ENCODE measurements around the gene TBCD. TPM values are rescaled to one million over a fixed set of nuclear protein-coding genes. Genes with fewer than 3 reads are reported as not detected.

The TBCD gene
- total and polyA plus RNA-seq, 9 of the 15 experiments (the other 6 are each of a cell fraction or from before 2014, with no cell fraction given): 8.9 to 98.5 (median 28.0) TPM

- Histone ChIP-seq H3K79me2 (ENCODE audit: control insufficient read depth, insufficient read depth, low read length) (no peaks in the 10 kb centered on the region), H3K9me3 (replicated peaks; ENCODE audit: control insufficient read depth, insufficient read depth, low read depth, low read length) (0 out of 2 replicates have a peak, but pooled peaks cover 3% of the 10 kb centered on the region), H3K9me1 (ENCODE audit: control insufficient read depth, insufficient read depth, low read length) (no peaks in the 10 kb centered on the region), H3K9ac (ENCODE audit: insufficient read depth in 1 of 2, low read depth in 2 of 2, low read length in 2 of 2) (no peak overlapping the region), H4K20me1 (replicated peaks; ENCODE audit: control insufficient read depth, insufficient read depth, low read length) (no peaks in the 10 kb centered on the region), H3K27me3 (ENCODE audit: control insufficient read depth in 2 of 2, insufficient read depth in 2 of 2, low read length in 2 of 2) (no peaks in the 10 kb centered on the region), H3K27ac (ENCODE audit: extremely low read depth, low read depth, low read length) (no peak overlapping the region), H3K4me2 (ENCODE audit: insufficient read depth, low read length) (no peak overlapping the region), H2AFZ (ENCODE audit: low read depth, low read length) (no peak overlapping the region), H3K36me3 (ENCODE audit: control insufficient read depth, insufficient read depth, low read length) (peaks cover 48% of the 10 kb centered on the region; the same call in 2 of the 3 replicates), H3K4me1 (replicated peaks in 1 of 2; ENCODE audit: control insufficient read depth in 2 of 2, insufficient read depth in 2 of 2, low read length in 2 of 2) (peaks cover 0 to 26% of the 10 kb centered on the region in 2 experiments; a peak in 2 of 5 replicates), H3K4me3 (no peak overlapping the region)
- POLR2A ChIA-PET: interaction anchor here (0.6 to 2.8 kb wide), 4 partner anchors 13 to 440 kb away, joined by 3 to 7 read pairs (median 4); no protein-coding TSS in a partner anchor
- BruUV-seq (replicated peaks): no TSS peak
- in situ Hi-C loops (cut with MboI) (no loop called here), intact Hi-C loops (cut with micrococcal nuclease) (no loop called here)
- DNase-seq (ENCODE audit: extremely low read depth in 1 of 4, low spot score in 3 of 4) (no peak), ATAC-seq (no peak), FAIRE-seq (no peak)
- TF ChIP-seq ZNF184 (CRISPR knock-in tag; IDR thresholded peaks at IDR 0.05): no peak
- 0 out of 2 replicates have a peak, but pooled peaks have one; percentile 9 for TF ChIP-seq NFIC (IDR thresholded peaks at IDR 0.05)
- peak; percentile 25; the same call in 1 of the 2 replicates for TF ChIP-seq POLR2G (IDR thresholded peaks at IDR 0.05; ENCODE audit: low read depth, low read length)
- 93% methylated on average over 20 of the region's 22 CpGs for WGBS (ENCODE audit: insufficient coverage, low coverage, missing lambda C conversion rate)
- CTCF ChIA-PET (ENCODE audit: low intra/inter-chr PET ratio): no interaction called here
Observed at GRCh38 chr17:82830249-82830661, 78.4 kb downstream of the TBCD start.

- Histone ChIP-seq H3K4me1 (replicated peaks in 1 of 2; ENCODE audit: control insufficient read depth in 2 of 2, insufficient read depth in 2 of 2, low read length in 2 of 2) (peaks cover 0 to 29% of the 10 kb centered on the region in 2 experiments; a peak in 2 of 5 replicates), H3K9me3 (replicated peaks; ENCODE audit: control insufficient read depth, insufficient read depth, low read depth, low read length) (0 out of 2 replicates have a peak, but pooled peaks cover 3% of the 10 kb centered on the region), H3K4me2 (ENCODE audit: insufficient read depth, low read length) (no peak overlapping the region), H3K27me3 (ENCODE audit: control insufficient read depth in 2 of 2, insufficient read depth in 2 of 2, low read length in 2 of 2) (no peaks in the 10 kb centered on the region), H3K27ac (ENCODE audit: extremely low read depth, low read depth, low read length) (no peak overlapping the region), H3K9me1 (ENCODE audit: control insufficient read depth, insufficient read depth, low read length) (no peaks in the 10 kb centered on the region), H4K20me1 (replicated peaks; ENCODE audit: control insufficient read depth, insufficient read depth, low read length) (no peaks in the 10 kb centered on the region), H3K36me3 (ENCODE audit: control insufficient read depth, insufficient read depth, low read length) (peaks cover 53% of the 10 kb centered on the region; the same call in 2 of the 3 replicates), H2AFZ (ENCODE audit: low read depth, low read length) (no peak overlapping the region), H3K79me2 (ENCODE audit: control insufficient read depth, insufficient read depth, low read length) (no peaks in the 10 kb centered on the region), H3K9ac (ENCODE audit: insufficient read depth in 1 of 2, low read depth in 2 of 2, low read length in 2 of 2) (no peak overlapping the region; a peak in 2 of 4 replicates), H3K4me3 (no peak overlapping the region)
- DNase-seq (ENCODE audit: extremely low read depth in 1 of 4, low spot score in 3 of 4) (no peak), FAIRE-seq (no peak), ATAC-seq (no peak)
- POLR2A ChIA-PET: interaction anchor here (0.9 to 2.8 kb wide), 3 partner anchors 10 to 30 kb away, joined by 3 to 7 read pairs (median 3); no protein-coding TSS in a partner anchor
- intact Hi-C loops (cut with micrococcal nuclease) (no loop called here), in situ Hi-C loops (cut with MboI) (no loop called here)
- TF ChIP-seq CGGBP1 (CRISPR knock-in tag; IDR thresholded peaks at IDR 0.05): no peak
- no TSS peak for BruUV-seq (replicated peaks)
- WGBS (ENCODE audit: insufficient coverage, low coverage, missing lambda C conversion rate): 92% methylated on average over 28 of the region's 29 CpGs
- CTCF ChIA-PET (ENCODE audit: low intra/inter-chr PET ratio): no interaction called here
Observed at GRCh38 chr17:82831041-82831817, 79.4 kb downstream of the TBCD start.
